ENCODE results near the gene NFE2L2.

The NFE2L2 gene

GRCh38 chr2:177263451-177264208 lies 897 bp downstream of the NFE2L2 start:
- Histone ChIP-seq H3K27me3 (replicated peaks) (no peaks in the 10 kb centered on the region), H3K4me3 (ENCODE audit: low read depth, low read length) (peak overlapping the region; percentile 82), H3K36me3 (replicated peaks) (peaks cover 2% of the 10 kb centered on the region), H3K27ac (peak overlapping the region; percentile 96)
- in situ Hi-C loops (cut with HindIII; ENCODE audit: low pct_ligation_motif_present, low sequenced_read_pairs): no loop called here
- TF ChIP-seq, protein P1, sequence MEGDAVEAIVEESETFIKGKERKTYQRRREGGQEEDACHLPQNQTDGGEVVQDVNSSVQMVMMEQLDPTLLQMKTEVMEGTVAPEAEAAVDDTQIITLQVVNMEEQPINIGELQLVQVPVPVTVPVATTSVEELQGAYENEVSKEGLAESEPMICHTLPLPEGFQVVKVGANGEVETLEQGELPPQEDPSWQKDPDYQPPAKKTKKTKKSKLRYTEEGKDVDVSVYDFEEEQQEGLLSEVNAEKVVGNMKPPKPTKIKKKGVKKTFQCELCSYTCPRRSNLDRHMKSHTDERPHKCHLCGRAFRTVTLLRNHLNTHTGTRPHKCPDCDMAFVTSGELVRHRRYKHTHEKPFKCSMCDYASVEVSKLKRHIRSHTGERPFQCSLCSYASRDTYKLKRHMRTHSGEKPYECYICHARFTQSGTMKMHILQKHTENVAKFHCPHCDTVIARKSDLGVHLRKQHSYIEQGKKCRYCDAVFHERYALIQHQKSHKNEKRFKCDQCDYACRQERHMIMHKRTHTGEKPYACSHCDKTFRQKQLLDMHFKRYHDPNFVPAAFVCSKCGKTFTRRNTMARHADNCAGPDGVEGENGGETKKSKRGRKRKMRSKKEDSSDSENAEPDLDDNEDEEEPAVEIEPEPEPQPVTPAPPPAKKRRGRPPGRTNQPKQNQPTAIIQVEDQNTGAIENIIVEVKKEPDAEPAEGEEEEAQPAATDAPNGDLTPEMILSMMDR (IDR thresholded peaks at IDR 0.05; ENCODE audit: low read depth, low read length, missing control alignments): peak; percentile 87
- peak; percentile 98 for DNase-seq

DNA sequence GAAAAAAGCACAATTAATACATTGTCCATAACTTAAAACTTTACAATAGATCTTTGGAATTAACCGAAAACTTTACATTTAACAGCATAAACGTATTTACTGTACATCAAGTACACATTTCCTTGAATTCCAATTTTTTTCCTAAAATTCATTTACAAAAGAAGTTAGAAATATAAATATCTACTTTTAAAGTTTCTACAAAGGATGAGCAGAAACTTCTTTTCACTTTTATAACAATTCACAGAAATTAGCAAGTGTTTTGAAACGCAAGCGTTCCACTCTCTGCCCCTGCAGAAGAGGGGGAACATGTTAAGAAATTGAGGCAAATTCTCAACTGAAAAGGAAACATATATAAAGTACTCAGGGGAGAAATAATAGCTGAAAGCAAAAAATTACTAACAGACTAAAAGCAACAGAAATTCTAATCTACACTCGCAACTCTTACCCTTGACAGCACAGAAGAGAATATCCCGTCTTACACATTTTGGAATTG lies 1.5 kb downstream of the NFE2L2 start:
- Histone ChIP-seq H3K36me3 (replicated peaks) (peaks cover 2% of the 10 kb centered on the region), H3K4me3 (ENCODE audit: low read depth, low read length) (peak overlapping the region; percentile 82), H3K27me3 (replicated peaks) (no peaks in the 10 kb centered on the region), H3K27ac (peak overlapping the region; percentile 96)
- TF ChIP-seq, protein P1 (IDR thresholded peaks at IDR 0.05; ENCODE audit: low read depth, low read length, missing control alignments): no peak
- DNase-seq: no peak
- in situ Hi-C loops (cut with HindIII; ENCODE audit: low pct_ligation_motif_present, low sequenced_read_pairs): no loop called here

- DNase-seq: no peak
- Histone ChIP-seq H3K27ac (peak overlapping the region; percentile 96), H3K4me3 (ENCODE audit: low read depth, low read length) (peak overlapping the region; percentile 82), H3K27me3 (replicated peaks) (no peaks in the 10 kb centered on the region), H3K36me3 (replicated peaks) (peaks cover 2% of the 10 kb centered on the region)
- TF ChIP-seq, protein P1 (IDR thresholded peaks at IDR 0.05; ENCODE audit: low read depth, low read length, missing control alignments): no peak
- in situ Hi-C loops (cut with HindIII; ENCODE audit: low pct_ligation_motif_present, low sequenced_read_pairs): no loop called here
Measured at GRCh38 chr2:177262092-177262491, 2.4 kb downstream of the NFE2L2 start.

DNA sequence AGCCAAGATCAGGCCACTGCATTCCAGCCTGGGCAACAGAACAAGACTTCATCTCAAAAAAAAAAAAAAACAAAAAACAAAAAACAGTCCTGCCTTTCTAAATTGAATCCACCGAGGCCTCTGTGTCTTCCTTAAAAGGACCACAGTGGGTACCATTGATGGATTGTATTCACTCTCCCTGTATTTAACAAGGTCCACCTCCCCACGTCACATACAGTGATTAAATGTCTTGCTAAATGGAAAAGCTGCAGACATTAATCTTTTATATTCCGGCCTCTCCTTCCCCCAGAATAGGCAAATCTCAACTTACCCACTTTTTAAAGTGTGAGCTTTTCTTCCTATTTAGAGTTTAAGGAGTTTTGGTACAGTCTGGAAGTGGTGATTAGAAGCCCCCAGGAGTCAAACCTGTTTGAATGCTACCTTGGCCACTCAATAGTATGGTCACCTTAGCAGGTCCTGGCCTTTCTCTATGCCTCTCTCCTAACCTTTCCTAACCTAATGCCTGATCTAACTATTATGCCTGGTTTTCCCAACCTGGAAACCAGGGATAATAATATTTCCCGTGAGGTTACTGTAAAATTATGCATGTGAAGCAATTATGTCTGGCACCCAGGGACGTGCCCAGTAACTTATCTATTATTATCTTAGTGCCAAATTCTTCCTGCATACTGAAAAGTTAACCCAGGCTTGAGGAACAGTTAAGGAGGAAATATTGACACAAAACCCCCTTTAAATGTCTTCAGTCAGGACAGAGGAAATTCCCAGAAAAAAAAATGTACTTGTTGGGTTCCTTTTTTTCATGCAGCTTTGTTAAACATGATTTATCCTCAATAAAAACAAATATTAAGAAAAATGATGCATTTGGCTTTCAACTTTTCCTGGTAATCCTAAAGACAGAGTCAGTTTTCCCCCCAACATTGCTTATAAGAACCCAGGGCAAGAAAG lies 3.1 kb downstream of the NFE2L2 start:
- H3K27ac ChIP-seq: peak overlapping the region; percentile 96
- in situ Hi-C loops (cut with HindIII; ENCODE audit: low pct_ligation_motif_present, low sequenced_read_pairs): no loop called here
- H3K36me3 ChIP-seq (replicated peaks): peaks cover 2% of the 10 kb centered on the region
- no peaks in the 10 kb centered on the region for H3K27me3 ChIP-seq (replicated peaks)
- H3K4me3 ChIP-seq (ENCODE audit: low read depth, low read length): peak overlapping the region; percentile 82
- TF ChIP-seq, protein P1 (IDR thresholded peaks at IDR 0.05; ENCODE audit: low read depth, low read length, missing control alignments): no peak
- DNase-seq: no peak

- in situ Hi-C loops (cut with HindIII; ENCODE audit: low pct_ligation_motif_present, low sequenced_read_pairs): no loop called here
- TF ChIP-seq, protein P1 (IDR thresholded peaks at IDR 0.05; ENCODE audit: low read depth, low read length, missing control alignments): no peak
- peaks cover 2% of the 10 kb centered on the region for H3K36me3 ChIP-seq (replicated peaks)
- no peak overlapping the region for H3K27ac ChIP-seq
- H3K4me3 ChIP-seq (ENCODE audit: low read depth, low read length): no peak overlapping the region
- H3K27me3 ChIP-seq (replicated peaks): no peaks in the 10 kb centered on the region
- no peak for DNase-seq
Measured at GRCh38 chr2:177260379-177260778, 4.1 kb downstream of the NFE2L2 start.
